ENCODE results near the gene DNAH8.

GRCh38 chr6:38796006-38796405, 80.9 kb downstream of the DNAH8 start:
- TF ChIP-seq, protein P1, sequence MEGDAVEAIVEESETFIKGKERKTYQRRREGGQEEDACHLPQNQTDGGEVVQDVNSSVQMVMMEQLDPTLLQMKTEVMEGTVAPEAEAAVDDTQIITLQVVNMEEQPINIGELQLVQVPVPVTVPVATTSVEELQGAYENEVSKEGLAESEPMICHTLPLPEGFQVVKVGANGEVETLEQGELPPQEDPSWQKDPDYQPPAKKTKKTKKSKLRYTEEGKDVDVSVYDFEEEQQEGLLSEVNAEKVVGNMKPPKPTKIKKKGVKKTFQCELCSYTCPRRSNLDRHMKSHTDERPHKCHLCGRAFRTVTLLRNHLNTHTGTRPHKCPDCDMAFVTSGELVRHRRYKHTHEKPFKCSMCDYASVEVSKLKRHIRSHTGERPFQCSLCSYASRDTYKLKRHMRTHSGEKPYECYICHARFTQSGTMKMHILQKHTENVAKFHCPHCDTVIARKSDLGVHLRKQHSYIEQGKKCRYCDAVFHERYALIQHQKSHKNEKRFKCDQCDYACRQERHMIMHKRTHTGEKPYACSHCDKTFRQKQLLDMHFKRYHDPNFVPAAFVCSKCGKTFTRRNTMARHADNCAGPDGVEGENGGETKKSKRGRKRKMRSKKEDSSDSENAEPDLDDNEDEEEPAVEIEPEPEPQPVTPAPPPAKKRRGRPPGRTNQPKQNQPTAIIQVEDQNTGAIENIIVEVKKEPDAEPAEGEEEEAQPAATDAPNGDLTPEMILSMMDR (IDR thresholded peaks at IDR 0.05 in 2 of 3, conservative IDR thresholded peaks at IDR 0.05 in 1 of 3; ENCODE audit: borderline replicate concordance in 1 of 3, insufficient read depth in 1 of 3, low read depth in 2 of 3, low read length in 2 of 3), result no peak
- TF ChIP-seq JUND (IDR thresholded peaks at IDR 0.05) (no peak), POLR2A (IDR thresholded peaks at IDR 0.05; ENCODE audit: borderline replicate concordance, extremely low read depth, insufficient read depth, insufficient read length) (no peak), SIN3A (IDR thresholded peaks at IDR 0.05; ENCODE audit: low read depth) (no peak), POLR2AphosphoS5 (IDR thresholded peaks at IDR 0.05; ENCODE audit: low read depth, low read length) (no peak), EZH2phosphoT487 (IDR thresholded peaks at IDR 0.05; ENCODE audit: borderline replicate concordance) (no peak), TCF7L2 (IDR thresholded peaks at IDR 0.05; ENCODE audit: borderline replicate concordance, extremely low read depth, insufficient read depth, insufficient read length) (no peak), MAX (IDR thresholded peaks at IDR 0.05) (no peak)
